ENCODE results near the gene CHRNE. TPM values are rescaled to one million over a fixed set of nuclear protein-coding genes. Genes with fewer than 3 reads are reported as not detected.
A peak's percentile ranks its signal among the peaks of the same experiment; 100 is the strongest.

CHRNE gene
- 0.41 TPM for total RNA-seq
- long read RNA-seq, partial matches to known transcripts, result 0 of 1 reads
- long read RNA-seq, other reads (novel, unspliced or antisense), result 1 of 1 reads

DNA sequence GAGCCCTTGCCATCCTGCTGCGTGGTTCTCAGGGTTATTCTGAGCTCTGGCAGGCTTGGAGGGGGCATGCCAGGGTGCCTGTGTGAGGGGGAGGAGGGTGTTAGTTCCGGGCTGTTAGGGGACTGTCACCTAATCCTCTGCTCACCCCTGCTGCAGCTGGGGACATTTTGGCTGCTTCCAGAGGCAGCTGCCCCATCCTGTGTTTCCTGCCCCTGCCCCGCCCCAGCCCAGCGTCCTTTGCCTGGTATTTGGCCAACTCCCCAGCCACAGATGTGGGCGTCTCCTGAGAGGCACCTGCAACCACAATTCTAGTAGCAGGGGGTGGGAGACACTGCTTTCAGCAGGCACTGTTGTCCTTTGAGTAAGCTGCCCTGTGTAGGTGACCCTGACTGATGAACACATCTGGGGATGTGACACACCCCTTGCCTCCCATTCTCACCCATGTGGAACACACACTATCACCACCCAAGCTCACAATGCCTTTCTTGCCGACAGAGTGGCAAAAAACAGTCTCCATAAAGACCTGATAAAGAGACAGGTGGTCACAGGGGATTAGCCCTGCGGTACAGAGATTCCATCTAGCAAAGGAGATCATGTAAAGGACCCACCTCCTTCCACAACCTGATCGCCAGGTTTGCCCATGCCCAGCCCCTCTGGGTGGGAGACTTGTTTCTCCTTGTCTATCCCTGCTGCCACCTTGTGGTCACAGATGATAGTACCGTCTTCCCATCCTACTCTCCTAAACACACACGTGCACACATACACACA lies at the start of gene CHRNE:
TSS of gene CHRNE (minus strand) at position 48 of the 768 bp plus-strand sequence. CDS start at position 13, 35 bp downstream.
- DNase-seq (ENCODE audit: missing footprints) (no peak), ATAC-seq (peak; percentile 38)
- intact Hi-C loops (cut with DNase I), result loop anchor here (2.0 to 10.0 kb wide), 2 partner anchors 58 to 172 kb away; partner anchors contain the start of gene MED11

DNA sequence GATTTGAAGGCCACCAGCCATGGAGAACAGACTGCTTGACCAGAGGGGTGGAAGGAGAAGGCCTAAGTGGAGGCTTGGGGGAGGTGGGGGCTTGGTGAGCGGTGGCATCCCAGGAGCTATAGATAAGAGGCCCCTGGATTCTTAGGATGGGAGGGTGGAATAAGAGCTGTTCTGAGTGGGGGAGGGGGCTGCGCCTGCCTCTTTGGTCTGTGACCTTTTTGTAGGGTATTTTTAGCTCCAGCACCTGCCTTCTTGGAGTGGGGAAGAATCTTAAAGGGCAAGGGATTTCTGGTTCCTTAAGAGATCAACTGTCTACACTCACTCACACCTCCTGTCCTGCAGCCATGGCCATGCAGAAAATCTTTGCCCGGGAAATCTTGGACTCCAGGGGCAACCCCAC lies 48.6 kb upstream of the CHRNE start:
- DNase-seq (ENCODE audit: missing footprints), result no peak
- no peak for ATAC-seq
- intact Hi-C loops (cut with DNase I), result no loop called here

DNA sequence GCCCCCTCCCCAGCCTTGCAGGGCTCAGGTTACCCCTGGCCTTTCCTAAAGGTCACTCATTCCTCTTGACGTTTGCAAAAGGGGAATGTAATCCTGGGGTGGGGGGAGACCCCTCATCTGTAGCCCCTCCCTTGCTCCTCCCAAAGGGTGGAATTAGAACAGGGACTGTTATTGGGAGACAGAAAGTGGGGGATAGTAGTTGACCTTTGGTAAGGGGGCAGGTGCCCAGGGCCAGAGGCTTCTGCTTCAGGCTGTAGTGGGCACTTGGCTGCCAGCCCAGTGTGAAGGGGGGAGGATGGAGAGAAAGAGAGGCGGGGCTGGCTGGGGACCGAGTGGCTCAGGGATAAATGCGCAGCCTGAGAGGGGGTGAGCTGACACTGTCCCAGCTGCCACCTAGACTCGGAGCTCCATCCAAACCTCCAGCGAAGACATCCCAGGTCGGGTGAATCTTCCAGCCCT lies 47.9 kb upstream of the CHRNE start, which contains the start of gene ENO3:
TSS of gene ENO3 (plus strand) at position 374 of the 459 bp plus-strand sequence. CDS start 711 bp downstream, outside the sequence.
- intact Hi-C loops (cut with DNase I), result no loop called here
- ATAC-seq (no peak), DNase-seq (ENCODE audit: missing footprints) (no peak)

DNA sequence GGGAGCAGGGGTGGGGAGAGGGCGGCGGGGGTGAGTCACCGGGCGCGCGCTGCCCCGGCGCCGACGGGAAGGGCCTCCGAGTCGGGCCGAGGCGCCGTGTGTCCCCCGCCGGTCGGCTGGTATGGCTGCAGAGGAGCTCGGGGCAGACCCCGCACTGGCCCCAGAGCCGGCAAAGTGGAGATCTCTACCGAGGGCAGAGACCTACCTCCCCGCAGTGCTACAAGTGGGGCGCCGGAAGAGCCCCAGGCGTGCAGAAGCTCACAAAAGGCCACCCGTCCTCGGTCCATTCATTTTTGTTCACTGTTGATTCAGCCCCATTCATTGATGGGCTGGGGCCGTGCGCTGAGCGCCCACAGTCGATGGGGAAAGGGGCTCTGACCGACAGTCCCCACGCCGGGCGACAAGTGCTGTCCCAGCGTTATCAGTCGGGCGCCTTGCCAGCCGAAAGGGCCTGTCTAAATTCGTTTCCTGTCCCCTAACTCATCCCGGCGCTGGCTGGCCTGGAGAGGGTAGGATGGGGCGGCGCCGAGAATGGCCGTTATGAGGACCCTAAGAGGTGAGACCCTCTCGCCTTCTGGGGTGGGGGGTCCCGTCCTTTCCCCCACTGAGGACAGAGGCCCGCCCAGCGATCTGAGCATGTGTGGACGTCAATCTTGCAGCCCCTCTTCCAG lies 47.3 kb upstream of the CHRNE start:
- ATAC-seq (no peak), DNase-seq (ENCODE audit: missing footprints) (peak; percentile 87)
- intact Hi-C loops (cut with DNase I), result no loop called here

DNA sequence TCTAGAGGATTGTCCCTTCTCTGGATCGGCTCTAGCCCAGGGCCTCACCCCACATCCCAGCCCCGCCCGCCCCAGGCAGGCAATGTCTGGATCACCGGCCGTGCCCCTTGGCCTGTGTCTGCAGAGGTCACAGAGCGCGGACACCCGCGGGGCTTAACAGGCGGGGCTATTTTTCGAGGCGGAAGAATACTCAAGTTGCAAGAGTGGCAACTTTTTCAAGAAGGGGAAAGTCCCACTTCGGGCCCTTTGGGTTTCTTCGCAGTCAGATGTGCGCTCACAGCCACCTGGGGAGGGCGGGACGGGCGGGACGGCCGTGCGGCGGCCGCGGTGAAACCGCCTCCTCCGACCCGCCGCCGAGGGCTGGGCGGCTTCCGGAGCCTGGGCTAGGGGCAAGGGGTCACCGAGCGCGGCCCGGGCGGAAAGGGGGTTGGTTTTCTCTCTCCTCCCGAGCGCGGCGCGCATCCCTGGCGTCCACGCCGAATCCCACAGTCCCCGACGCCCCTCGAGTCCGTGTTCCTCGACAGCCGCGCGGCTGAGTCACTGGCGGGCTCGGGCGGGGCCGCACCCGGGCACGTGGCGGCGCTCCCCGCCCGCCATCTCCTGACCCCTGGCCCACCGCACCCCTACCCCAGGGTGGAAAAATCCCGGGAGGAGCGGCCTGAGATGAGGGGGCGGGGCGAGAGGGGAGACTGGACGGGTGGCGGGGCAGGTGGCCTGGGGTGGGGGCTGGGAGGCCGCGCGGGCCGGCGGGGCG lies 46.6 kb upstream of the CHRNE start:
- DNase-seq (ENCODE audit: missing footprints), result peak; percentile 88
- peak; percentile 35 for ATAC-seq
- intact Hi-C loops (cut with DNase I), result loop anchor here (5.0 kb wide), 1 partner anchor 38 kb away; the partner anchor contains the start of gene CAMTA2

DNA sequence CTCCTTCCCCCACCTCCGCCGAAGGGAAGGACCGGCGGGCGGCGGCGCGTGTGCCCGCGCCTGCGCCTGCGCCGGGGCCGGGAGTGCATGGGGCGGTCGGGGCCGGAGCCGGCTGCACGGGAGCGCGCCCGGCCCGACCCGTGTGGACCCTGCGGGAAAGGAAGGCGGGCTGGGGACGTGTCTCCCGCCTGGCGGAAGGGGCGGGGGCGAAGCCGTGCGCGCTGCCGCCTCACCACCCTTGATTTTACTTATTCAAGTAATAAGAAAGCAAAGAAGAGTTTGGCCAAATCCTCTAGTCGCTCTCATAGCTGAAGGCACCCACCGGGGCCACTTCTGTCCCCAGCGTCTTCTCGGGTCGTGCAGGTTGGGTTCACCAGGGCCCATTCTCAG lies 46.0 kb upstream of the CHRNE start:
- intact Hi-C loops (cut with DNase I), result loop anchor here (1.0 to 5.0 kb wide), 3 partner anchors 9 to 38 kb away; partner anchors contain the start of genes CAMTA2, RNF167, SLC25A11 and SPAG7
- DNase-seq (ENCODE audit: missing footprints), result peak; percentile 92
- peak; percentile 86 for ATAC-seq

DNA sequence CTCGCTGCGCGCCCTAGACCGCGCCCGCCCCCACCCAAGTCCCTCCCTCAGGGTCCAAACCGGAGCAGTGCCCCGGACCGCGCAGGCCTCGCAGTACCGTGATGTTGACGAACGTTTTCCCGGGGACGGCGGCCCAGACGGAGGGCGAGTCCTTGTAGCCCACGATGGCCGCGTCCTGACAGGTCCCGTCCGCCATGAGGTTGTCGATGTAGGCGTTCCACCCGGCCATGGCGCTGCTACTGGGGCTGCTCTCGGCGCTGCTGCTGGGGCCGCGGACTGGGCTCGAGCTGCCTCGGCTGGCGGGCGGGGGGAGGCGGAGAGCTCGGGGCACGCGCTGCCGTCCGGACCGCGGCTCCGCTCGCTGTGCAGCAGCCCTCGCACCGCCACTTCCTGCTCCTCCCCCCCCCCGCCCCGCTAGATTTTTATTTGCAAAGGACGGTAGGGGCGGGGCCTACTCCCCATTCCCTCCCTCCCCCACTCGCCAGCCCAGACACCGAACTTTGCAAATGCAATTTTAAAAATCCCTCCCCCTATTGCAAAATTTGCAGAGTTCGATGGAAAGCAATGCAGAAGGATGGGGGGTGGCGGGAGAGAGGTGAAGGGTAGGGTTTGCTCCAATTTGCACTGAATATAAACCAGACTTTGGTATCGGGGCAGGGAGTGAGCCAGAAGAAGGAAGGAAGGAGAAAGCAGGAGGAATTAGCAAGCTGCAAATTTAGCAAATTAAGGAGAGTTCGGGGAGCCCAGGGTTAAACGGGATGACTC lies 45.5 kb upstream of the CHRNE start, which contains the start of gene PFN1:
TSS of gene PFN1 (minus strand) at position 365 of the 765 bp plus-strand sequence. CDS start at position 229, 136 bp downstream.
- peak; percentile 81 for ATAC-seq

DNA sequence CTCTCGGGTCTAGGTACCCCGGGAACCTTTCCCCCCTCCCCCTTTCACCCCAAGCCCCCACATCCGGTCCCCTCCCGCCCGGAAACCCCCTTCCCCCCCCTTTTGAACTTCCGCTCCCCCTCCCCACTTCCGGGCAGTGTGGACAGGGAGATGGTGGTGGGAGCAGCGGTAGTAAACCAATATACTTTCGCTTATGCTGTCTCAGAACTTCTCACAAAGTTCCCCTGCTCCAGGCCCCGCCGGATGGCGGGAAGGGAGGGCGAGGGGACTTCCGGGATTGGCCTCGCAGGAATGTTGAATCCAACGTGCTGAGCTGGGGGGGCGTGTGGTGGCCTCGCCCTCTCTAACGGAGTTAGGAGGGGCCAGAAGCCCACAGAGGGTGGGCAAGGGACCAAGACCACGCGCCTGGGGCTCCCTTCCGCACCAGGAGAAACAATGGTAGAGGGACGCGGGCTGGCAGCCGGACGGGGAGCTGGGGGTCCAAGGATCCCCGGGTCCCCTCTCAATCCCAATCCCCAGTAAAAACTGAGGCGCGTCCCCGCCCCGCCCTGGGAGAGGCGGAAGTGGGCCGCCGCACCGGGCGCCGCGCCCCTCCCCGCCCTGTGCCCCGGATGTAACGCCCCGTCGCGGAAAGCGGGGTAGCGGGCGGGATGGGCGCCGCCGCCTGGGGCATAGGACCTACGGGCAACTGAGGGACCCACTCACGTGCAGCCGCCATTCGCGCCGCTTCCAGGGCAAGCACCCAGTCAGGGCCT lies 44.7 kb upstream of the CHRNE start:
- intact Hi-C loops (cut with DNase I), result loop anchor here (1.0 to 5.0 kb wide), 3 partner anchors 7 to 40 kb away; partner anchors contain the start of genes CAMTA2, RNF167, SLC25A11 and SPAG7
- ATAC-seq (peak; percentile 32), DNase-seq (ENCODE audit: missing footprints) (peak; percentile 88)

More for the DNA sequence above, 45.5 kb upstream of the CHRNE start, which contains the start of gene PFN1:
- peak; percentile 94 for DNase-seq (ENCODE audit: missing footprints)
- intact Hi-C loops (cut with DNase I), result loop anchor here (1.0 to 5.0 kb wide), 3 partner anchors 8 to 39 kb away; partner anchors contain the start of genes CAMTA2, RNF167, SLC25A11 and SPAG7

DNA sequence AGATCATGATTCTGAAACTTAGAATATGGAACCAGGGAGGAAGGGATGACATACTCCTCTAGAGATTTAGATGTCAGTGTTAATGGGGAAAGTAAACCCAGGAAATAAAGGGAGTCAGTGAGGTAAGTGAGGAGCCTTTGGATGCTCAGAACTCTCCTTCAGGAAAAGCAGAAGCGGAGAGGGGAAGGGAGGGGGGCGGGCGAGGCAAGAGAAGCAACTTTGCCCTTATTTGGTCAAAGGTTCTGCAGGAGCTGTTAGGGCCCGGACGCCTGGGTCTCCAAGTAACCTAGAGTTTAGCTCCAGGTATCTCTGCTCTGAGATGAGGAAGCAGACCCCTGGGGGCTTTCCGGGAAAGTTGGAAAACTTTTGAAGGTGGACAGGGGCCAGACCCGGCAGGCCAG lies 44.1 kb upstream of the CHRNE start:
- DNase-seq (ENCODE audit: missing footprints) (no peak), ATAC-seq (no peak)
- intact Hi-C loops (cut with DNase I), result loop anchor here (5.0 kb wide), 1 partner anchor 40 kb away; the partner anchor contains the start of gene CAMTA2

DNA sequence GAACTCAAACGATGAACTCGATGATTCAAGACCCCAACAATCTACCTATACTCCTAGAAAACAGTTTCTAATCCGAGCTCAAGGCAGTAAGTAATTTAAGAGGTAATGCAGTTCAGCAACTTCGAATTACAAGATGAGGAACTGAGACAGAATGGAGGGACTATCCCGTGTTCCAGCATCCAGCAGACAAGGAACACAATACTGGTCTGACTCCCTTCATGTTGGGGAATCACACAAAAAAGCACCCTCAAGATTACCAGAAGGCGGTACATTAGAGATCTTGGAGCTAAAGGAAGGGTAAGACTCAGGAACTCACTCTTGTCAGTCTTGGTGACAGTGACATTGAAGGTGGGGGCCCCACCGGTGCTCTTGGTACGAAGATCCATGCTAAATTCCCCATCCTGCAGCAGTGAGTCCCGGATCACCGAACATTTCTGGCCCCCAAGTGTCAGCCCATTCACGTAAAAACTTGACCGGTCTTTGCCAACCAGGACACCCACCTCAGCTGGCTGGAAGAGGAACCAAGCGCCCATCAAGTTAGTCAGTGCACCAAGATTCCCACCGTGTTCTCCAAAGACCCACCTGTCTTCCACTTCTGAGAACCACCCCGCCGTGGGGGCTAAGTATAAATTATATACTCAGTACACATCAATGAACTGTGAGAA lies 43.5 kb upstream of the CHRNE start:
- intact Hi-C loops (cut with DNase I), result loop anchor here (5.0 kb wide), 1 partner anchor 41 kb away; the partner anchor contains the start of gene CAMTA2
- ATAC-seq, result no peak
- DNase-seq (ENCODE audit: missing footprints), result no peak

DNA sequence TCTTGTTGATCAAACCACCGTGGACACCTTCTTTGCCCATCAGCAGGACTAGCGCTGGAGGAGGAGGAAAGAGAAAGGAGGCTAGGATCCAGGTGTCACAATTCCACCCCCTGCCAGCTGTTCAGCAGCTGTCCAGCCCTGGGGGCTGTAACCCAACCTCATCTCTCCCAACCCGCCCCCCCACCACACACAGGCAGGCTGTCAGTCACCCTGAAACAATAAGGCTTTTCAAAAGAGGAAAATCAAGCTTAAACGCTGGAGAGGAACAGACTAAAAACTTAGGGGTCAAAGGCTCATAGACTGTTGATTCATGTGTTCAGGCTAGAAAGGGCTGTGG lies 43.0 kb upstream of the CHRNE start:
- DNase-seq (ENCODE audit: missing footprints) (no peak), ATAC-seq (no peak)
- intact Hi-C loops (cut with DNase I), result loop anchor here (5.0 kb wide), 1 partner anchor 41 kb away; the partner anchor contains the start of gene CAMTA2

DNA sequence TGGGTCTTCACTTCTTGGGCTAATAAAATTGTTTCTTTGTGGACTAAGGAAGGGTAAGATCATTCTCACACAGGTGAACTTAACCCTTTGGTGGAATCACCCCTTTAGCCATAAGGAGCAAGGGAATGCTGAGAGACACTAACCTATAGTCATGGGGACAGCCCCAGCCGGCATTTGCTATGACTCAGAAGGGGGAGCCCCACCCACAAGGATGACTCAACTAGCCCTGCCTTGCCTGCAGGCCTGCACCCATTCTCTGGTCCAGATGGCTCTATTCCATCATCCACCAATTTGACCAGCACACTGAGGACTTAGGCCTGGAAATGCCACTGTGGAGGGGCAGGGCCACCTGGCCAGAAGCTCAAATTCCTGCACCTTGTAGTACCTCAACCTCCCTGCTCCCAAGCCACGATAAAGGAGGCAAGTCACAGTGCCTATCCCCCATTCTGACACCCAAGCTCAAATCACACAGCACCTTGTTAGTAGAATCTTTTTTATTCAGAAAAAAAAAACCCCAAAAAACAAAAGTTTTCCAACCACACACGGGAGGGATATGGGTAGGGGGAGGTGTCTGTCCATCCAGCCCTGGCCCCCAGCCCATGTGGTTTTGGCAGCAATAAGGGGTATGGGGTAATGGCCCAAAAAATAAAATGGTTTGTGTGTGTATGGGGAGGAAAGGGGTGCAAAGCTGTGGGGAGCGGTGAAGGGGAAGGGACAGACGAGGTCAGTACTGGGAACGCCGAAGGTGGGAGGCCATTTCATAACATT lies 42.5 kb upstream of the CHRNE start:
- peak; percentile 24 for ATAC-seq
- intact Hi-C loops (cut with DNase I), result loop anchor here (5.0 kb wide), 1 partner anchor 42 kb away; the partner anchor contains the start of gene CAMTA2

DNA sequence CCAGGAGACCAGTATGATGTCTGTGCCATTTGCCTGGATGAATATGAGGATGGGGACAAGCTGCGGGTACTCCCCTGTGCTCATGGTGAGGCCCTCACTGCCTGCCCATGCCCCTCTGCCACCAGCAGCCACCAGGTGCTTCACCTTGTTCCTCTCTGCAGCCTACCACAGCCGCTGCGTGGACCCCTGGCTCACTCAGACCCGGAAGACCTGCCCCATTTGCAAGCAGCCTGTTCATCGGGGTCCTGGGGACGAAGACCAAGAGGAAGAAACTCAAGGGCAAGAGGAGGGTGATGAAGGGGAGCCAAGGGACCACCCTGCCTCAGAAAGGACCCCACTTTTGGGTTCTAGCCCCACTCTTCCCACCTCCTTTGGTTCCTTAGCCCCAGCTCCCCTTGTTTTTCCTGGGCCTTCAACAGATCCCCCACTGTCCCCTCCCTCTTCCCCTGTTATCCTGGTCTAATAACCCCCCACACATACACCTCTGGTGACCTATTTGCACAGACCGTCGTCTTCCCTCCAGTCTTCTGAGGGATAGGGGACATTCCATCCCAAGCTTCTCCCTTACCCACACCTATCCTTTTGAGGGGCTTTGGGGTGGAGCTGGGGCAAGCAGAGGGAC lies 41.8 kb upstream of the CHRNE start:
- DNase-seq (ENCODE audit: missing footprints) (no peak), ATAC-seq (no peak)
- intact Hi-C loops (cut with DNase I), result loop anchor here (5.0 kb wide), 1 partner anchor 43 kb away; the partner anchor contains the start of gene CAMTA2

More for the DNA sequence above, 42.5 kb upstream of the CHRNE start:
- peak; percentile 86 for DNase-seq (ENCODE audit: missing footprints)

DNA sequence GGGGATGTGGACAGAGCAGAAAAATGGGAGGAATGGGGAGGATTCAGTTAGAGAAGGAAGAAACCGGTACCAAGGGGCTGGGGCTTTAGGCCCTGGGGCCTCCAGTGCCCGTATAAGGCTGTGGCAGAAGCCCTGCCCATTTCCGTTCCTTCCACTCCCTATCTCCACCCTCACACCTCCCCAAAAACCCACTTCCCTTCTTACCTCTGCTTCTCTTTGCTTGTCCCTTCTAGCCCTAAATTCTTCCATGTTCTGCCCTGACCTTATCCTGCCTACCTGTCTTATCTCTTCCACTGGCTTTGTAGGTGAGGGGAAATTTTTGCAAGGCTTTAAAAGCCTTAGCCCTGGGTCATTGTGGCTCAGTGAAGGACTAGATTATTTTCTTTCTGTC lies 41.3 kb upstream of the CHRNE start:
- ATAC-seq (no peak), DNase-seq (ENCODE audit: missing footprints) (no peak)
- intact Hi-C loops (cut with DNase I), result no loop called here
